ENCODE data around the gene XPOT.

DNA sequence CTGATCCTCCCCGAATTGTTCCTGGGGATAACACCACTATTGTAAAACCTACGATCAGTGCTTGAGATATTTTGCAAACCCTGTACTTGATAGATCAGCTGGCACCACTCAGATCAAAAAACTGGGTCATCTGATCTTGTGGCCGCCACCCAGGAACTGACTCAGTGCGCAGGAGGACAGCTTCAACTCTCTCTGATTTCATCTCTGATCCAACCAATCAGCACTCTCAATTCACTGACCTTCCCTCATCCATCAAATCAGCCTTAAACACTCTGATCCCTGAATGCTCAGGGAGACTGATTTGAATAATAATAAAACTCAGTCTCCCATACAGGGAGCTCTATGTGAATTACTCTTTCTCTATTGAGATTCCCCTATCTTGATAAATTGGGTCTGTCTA lies 4.2 kb upstream of the XPOT start:
- TF ChIP-seq, protein P1, sequence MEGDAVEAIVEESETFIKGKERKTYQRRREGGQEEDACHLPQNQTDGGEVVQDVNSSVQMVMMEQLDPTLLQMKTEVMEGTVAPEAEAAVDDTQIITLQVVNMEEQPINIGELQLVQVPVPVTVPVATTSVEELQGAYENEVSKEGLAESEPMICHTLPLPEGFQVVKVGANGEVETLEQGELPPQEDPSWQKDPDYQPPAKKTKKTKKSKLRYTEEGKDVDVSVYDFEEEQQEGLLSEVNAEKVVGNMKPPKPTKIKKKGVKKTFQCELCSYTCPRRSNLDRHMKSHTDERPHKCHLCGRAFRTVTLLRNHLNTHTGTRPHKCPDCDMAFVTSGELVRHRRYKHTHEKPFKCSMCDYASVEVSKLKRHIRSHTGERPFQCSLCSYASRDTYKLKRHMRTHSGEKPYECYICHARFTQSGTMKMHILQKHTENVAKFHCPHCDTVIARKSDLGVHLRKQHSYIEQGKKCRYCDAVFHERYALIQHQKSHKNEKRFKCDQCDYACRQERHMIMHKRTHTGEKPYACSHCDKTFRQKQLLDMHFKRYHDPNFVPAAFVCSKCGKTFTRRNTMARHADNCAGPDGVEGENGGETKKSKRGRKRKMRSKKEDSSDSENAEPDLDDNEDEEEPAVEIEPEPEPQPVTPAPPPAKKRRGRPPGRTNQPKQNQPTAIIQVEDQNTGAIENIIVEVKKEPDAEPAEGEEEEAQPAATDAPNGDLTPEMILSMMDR (IDR thresholded peaks at IDR 0.05) = no peak
- no peak for TF ChIP-seq ZFX (IDR thresholded peaks at IDR 0.05; ENCODE audit: borderline replicate concordance)
